ENCODE measurements around the gene RNF5.
"Not testable (repeated sequence)": the region's sequence is repeated elsewhere in the genome, so short reads cannot be mapped to it uniquely, and the experiment has no call there.

RNF5 gene

GRCh38 chr6:32187725-32188380 lies 9.6 kb downstream of the RNF5 start:
- not testable (repeated sequence) for H3K27me3 ChIP-seq (replicated peaks; ENCODE audit: control insufficient read depth, insufficient read depth, low read length); DNase-seq (ENCODE audit: low read depth); H3K9me3 ChIP-seq (ENCODE audit: control insufficient read depth, low read length)
- peak overlapping the region; percentile 97 for H3K9ac ChIP-seq (ENCODE audit: low read length)
- H3K4me3 ChIP-seq (ENCODE audit: low read length): peak overlapping the region; percentile 94
- H3K36me3 ChIP-seq (ENCODE audit: control insufficient read depth, insufficient read depth, low read length, severe bottlenecking): peaks cover 22% of the 10 kb centered on the region
- peaks cover 20% of the 10 kb centered on the region for H3K4me1 ChIP-seq (ENCODE audit: control insufficient read depth, insufficient read depth, low read length)

- H3K9ac ChIP-seq (ENCODE audit: low read length): peak overlapping the region; percentile 97
- peak; percentile 72 for DNase-seq (ENCODE audit: low read depth)
- no peaks in the 10 kb centered on the region for H3K9me3 ChIP-seq (ENCODE audit: control insufficient read depth, low read length)
- H3K36me3 ChIP-seq (ENCODE audit: control insufficient read depth, insufficient read depth, low read length, severe bottlenecking): peaks cover 22% of the 10 kb centered on the region
- peak overlapping the region; percentile 94 for H3K4me3 ChIP-seq (ENCODE audit: low read length)
- peaks cover 20% of the 10 kb centered on the region for H3K4me1 ChIP-seq (ENCODE audit: control insufficient read depth, insufficient read depth, low read length)
- H3K27me3 ChIP-seq (replicated peaks; ENCODE audit: control insufficient read depth, insufficient read depth, low read length): no peaks in the 10 kb centered on the region
Observed at GRCh38 chr6:32188381-32189068, 10.3 kb downstream of the RNF5 start.

- Histone ChIP-seq H3K4me1 (ENCODE audit: control insufficient read depth, insufficient read depth, low read length) (peaks cover 19% of the 10 kb centered on the region), H3K36me3 (ENCODE audit: control insufficient read depth, insufficient read depth, low read length, severe bottlenecking) (peaks cover 22% of the 10 kb centered on the region), H3K9me3 (ENCODE audit: control insufficient read depth, low read length) (no peaks in the 10 kb centered on the region), H3K9ac (ENCODE audit: low read length) (peak overlapping the region; percentile 97), H3K27me3 (replicated peaks; ENCODE audit: control insufficient read depth, insufficient read depth, low read length) (no peaks in the 10 kb centered on the region), H3K4me3 (ENCODE audit: low read length) (peak overlapping the region; percentile 94)
- DNase-seq (ENCODE audit: low read depth): peak; percentile 29
Observed at GRCh38 chr6:32189069-32189741, 11.0 kb downstream of the RNF5 start.

GRCh38 chr6:32189742-32190053 lies 11.5 kb downstream of the RNF5 start:
- DNase-seq (ENCODE audit: low read depth): no peak
- peaks cover 20% of the 10 kb centered on the region for H3K4me1 ChIP-seq (ENCODE audit: control insufficient read depth, insufficient read depth, low read length)

GRCh38 chr6:32190054-32190851 lies 12.0 kb downstream of the RNF5 start, which contains the start of gene PBX2:
PBX2 (minus strand) TSS chr6:32190202; CDS start chr6:32189915, 287 bp downstream.
- no peaks in the 10 kb centered on the region for H3K9me3 ChIP-seq (ENCODE audit: control insufficient read depth, low read length)
- H3K4me1 ChIP-seq (ENCODE audit: control insufficient read depth, insufficient read depth, low read length): peaks cover 25% of the 10 kb centered on the region
- peak within 1 kb of the TSS; percentile 97 for H3K9ac ChIP-seq (ENCODE audit: low read length)
- H3K27me3 ChIP-seq (replicated peaks; ENCODE audit: control insufficient read depth, insufficient read depth, low read length): no peaks in the 10 kb centered on the region
- H3K36me3 ChIP-seq (ENCODE audit: control insufficient read depth, insufficient read depth, low read length, severe bottlenecking): peaks cover 22% of the 10 kb centered on the region
- DNase-seq (ENCODE audit: low read depth): peak; percentile 95
- peak within 1 kb of the TSS; percentile 94 for H3K4me3 ChIP-seq (ENCODE audit: low read length)

More at GRCh38 chr6:32189742-32190053, 11.5 kb downstream of the RNF5 start:
- peak overlapping the region; percentile 94 for H3K4me3 ChIP-seq (ENCODE audit: low read length)
- H3K9ac ChIP-seq (ENCODE audit: low read length): peak overlapping the region; percentile 97
- peaks cover 22% of the 10 kb centered on the region for H3K36me3 ChIP-seq (ENCODE audit: control insufficient read depth, insufficient read depth, low read length, severe bottlenecking)
- H3K9me3 ChIP-seq (ENCODE audit: control insufficient read depth, low read length): no peaks in the 10 kb centered on the region
- no peaks in the 10 kb centered on the region for H3K27me3 ChIP-seq (replicated peaks; ENCODE audit: control insufficient read depth, insufficient read depth, low read length)

- DNase-seq (ENCODE audit: low read depth): no peak
- H3K4me1 ChIP-seq (ENCODE audit: control insufficient read depth, insufficient read depth, low read length): peaks cover 22% of the 10 kb centered on the region
Observed at GRCh38 chr6:32190911-32191677, 12.9 kb downstream of the RNF5 start.

GRCh38 chr6:32191696-32192607 lies 13.7 kb downstream of the RNF5 start:
- peaks cover 12% of the 10 kb centered on the region for H3K36me3 ChIP-seq (ENCODE audit: control insufficient read depth, insufficient read depth, low read length, severe bottlenecking)
- peaks cover 28% of the 10 kb centered on the region for H3K4me1 ChIP-seq (ENCODE audit: control insufficient read depth, insufficient read depth, low read length)
- H3K27me3 ChIP-seq (replicated peaks; ENCODE audit: control insufficient read depth, insufficient read depth, low read length): no peaks in the 10 kb centered on the region
- H3K4me3 ChIP-seq (ENCODE audit: low read length): no peak overlapping the region
- no peak overlapping the region for H3K9ac ChIP-seq (ENCODE audit: low read length)
- no peak for DNase-seq (ENCODE audit: low read depth)
- no peaks in the 10 kb centered on the region for H3K9me3 ChIP-seq (ENCODE audit: control insufficient read depth, low read length)

More at GRCh38 chr6:32190911-32191677, 12.9 kb downstream of the RNF5 start:
- peaks cover 21% of the 10 kb centered on the region for H3K36me3 ChIP-seq (ENCODE audit: control insufficient read depth, insufficient read depth, low read length, severe bottlenecking)
- no peaks in the 10 kb centered on the region for H3K27me3 ChIP-seq (replicated peaks; ENCODE audit: control insufficient read depth, insufficient read depth, low read length)
- H3K9ac ChIP-seq (ENCODE audit: low read length): peak overlapping the region; percentile 94
- H3K9me3 ChIP-seq (ENCODE audit: control insufficient read depth, low read length): no peaks in the 10 kb centered on the region
- peak overlapping the region; percentile 90 for H3K4me3 ChIP-seq (ENCODE audit: low read length)

- Histone ChIP-seq H3K4me1 (ENCODE audit: control insufficient read depth, insufficient read depth, low read length) (peaks cover 32% of the 10 kb centered on the region), H3K36me3 (ENCODE audit: control insufficient read depth, insufficient read depth, low read length, severe bottlenecking) (peaks cover 5% of the 10 kb centered on the region), H3K9me3 (ENCODE audit: control insufficient read depth, low read length) (no peaks in the 10 kb centered on the region), H3K9ac (ENCODE audit: low read length) (peak within 1 kb of the TSS; percentile 46), H3K27me3 (replicated peaks; ENCODE audit: control insufficient read depth, insufficient read depth, low read length) (no peaks in the 10 kb centered on the region), H3K4me3 (ENCODE audit: low read length) (no peak within 1 kb of the TSS)
- no peak for DNase-seq (ENCODE audit: low read depth)
Observed at GRCh38 chr6:32192608-32193039, 14.4 kb downstream of the RNF5 start, which contains the start of gene GPSM3. GPSM3 (minus strand) TSS chr6:32192643; CDS start chr6:32192513, 130 bp downstream.

GRCh38 chr6:32193096-32193495 lies 14.9 kb downstream of the RNF5 start:
- not testable (repeated sequence) for H3K4me3 ChIP-seq (ENCODE audit: low read length); DNase-seq (ENCODE audit: low read depth); H3K9me3 ChIP-seq (ENCODE audit: control insufficient read depth, low read length); H3K27me3 ChIP-seq (replicated peaks; ENCODE audit: control insufficient read depth, insufficient read depth, low read length); H3K36me3 ChIP-seq (ENCODE audit: control insufficient read depth, insufficient read depth, low read length, severe bottlenecking)
- Histone ChIP-seq H3K9ac (ENCODE audit: low read length) (peak overlapping the region; percentile 46), H3K4me1 (ENCODE audit: control insufficient read depth, insufficient read depth, low read length) (peaks cover 30% of the 10 kb centered on the region)
